ENCODE results near the gene SLC25A41.

Gene SLC25A41

DNA sequence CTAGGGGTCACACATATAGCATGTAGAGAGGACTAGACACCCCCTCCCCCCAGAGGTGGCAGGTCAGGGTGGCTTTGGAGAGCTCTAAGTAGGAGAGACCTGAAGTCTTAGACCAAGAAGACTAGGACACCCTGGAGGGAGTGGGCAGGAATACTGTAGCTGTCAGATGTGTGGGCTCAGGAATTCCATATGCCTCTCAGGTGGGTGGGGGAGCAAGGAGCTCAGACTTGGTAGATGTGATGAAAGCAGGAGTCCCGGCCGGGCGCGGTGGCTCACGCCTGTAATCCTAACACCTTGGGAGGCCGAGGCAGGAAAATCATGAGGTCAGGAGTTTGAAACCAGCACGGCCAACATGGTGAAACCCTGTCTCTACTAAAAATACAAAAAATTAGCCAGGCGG, 32.1 kb upstream of the SLC25A41 start:
- DNase-seq (ENCODE audit: low read depth) = no peak
- TF ChIP-seq, protein P1, sequence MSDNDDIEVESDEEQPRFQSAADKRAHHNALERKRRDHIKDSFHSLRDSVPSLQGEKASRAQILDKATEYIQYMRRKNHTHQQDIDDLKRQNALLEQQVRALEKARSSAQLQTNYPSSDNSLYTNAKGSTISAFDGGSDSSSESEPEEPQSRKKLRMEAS (IDR thresholded peaks at IDR 0.05; ENCODE audit: low read depth, low read length) = no peak
- TF ChIP-seq MYC (IDR thresholded peaks at IDR 0.05; ENCODE audit: low read depth, low read length) (no peak), POLR2A (IDR thresholded peaks at IDR 0.05; ENCODE audit: extremely low read depth, insufficient read length) (no peak)
- TF ChIP-seq, protein P2, sequence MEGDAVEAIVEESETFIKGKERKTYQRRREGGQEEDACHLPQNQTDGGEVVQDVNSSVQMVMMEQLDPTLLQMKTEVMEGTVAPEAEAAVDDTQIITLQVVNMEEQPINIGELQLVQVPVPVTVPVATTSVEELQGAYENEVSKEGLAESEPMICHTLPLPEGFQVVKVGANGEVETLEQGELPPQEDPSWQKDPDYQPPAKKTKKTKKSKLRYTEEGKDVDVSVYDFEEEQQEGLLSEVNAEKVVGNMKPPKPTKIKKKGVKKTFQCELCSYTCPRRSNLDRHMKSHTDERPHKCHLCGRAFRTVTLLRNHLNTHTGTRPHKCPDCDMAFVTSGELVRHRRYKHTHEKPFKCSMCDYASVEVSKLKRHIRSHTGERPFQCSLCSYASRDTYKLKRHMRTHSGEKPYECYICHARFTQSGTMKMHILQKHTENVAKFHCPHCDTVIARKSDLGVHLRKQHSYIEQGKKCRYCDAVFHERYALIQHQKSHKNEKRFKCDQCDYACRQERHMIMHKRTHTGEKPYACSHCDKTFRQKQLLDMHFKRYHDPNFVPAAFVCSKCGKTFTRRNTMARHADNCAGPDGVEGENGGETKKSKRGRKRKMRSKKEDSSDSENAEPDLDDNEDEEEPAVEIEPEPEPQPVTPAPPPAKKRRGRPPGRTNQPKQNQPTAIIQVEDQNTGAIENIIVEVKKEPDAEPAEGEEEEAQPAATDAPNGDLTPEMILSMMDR (IDR thresholded peaks at IDR 0.05; ENCODE audit: low read depth, low read length) = no peak
- H3K4me3 ChIP-seq (ENCODE audit: low read depth, low read length) = no peak overlapping the region

DNA sequence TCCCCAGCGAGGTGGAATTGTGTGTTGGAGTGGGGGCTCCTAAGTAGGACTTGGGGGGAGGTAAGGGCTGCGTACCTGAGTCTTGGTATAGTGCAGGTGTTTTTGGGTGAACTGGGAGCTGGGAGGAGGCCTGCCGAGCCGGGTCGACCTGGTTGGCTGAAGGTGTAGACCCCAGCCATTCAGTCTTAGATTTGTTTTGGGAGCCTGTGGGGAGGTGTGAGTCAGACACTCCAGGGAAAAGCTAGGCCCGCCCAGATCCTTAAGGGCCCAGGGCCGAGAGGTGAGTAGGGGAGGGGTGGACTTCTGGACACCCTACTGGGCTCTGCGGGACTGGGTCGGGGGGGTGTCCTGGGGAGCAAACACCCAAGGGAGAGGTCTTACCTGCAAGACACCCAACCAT, 31.4 kb upstream of the SLC25A41 start:
- DNase-seq (ENCODE audit: low read depth) = no peak
- no peak overlapping the region for H3K4me3 ChIP-seq (ENCODE audit: low read depth, low read length)
- TF ChIP-seq, protein P1 (IDR thresholded peaks at IDR 0.05; ENCODE audit: low read depth, low read length) = no peak
- TF ChIP-seq MYC (IDR thresholded peaks at IDR 0.05; ENCODE audit: low read depth, low read length) (no peak), POLR2A (IDR thresholded peaks at IDR 0.05; ENCODE audit: extremely low read depth, insufficient read length) (no peak)
- TF ChIP-seq, protein P2 (IDR thresholded peaks at IDR 0.05; ENCODE audit: low read depth, low read length) = no peak

DNA sequence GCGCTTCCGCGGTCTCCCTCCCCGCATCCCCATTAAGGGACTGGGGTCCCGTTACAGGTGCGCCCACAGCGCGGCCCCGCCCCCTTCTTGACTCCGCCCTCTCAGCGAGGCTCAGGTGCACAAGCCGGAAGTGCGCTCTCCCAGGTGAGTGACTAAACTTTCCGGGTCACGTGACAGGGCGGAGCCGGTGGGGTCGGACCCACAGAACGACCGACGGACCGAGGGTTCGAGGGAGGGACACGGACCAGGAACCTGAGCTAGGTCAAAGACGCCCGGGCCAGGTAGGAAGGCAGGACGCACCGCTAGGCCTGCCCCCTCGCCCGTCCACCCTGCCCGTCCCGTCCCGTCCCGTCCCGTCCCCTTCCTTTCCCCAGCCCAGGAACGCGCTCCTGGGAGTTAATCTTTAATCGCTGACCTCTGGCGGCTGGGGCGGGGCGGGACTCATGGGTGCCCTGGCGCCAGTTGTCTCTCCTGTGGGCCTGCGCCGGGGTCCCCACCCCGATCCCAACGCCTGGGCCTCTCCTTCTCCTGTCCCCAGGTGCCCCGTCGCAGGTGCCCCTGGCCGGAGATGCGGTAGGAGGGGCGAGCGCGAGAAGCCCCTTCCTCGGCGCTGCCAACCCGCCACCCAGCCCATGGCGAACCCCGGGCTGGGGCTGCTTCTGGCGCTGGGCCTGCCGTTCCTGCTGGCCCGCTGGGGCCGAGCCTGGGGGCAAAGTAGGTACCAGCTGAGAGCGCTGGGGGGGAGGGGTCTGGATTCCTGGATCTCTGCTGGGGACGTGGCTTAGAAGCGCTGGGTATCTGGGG, 30.7 kb upstream of the SLC25A41 start, which contains the start of gene CRB3:
Gene CRB3 (plus strand): TSS at position 202 of the 804 bp plus-strand sequence. CDS start 431 bp downstream, at position 633.
- no peak for DNase-seq (ENCODE audit: low read depth)
- H3K4me3 ChIP-seq (ENCODE audit: low read depth, low read length) = no peak within 1 kb of the TSS
- TF ChIP-seq, protein P1 (IDR thresholded peaks at IDR 0.05; ENCODE audit: low read depth, low read length) = no peak
- no peak for TF ChIP-seq MYC (IDR thresholded peaks at IDR 0.05; ENCODE audit: low read depth, low read length)

DNA sequence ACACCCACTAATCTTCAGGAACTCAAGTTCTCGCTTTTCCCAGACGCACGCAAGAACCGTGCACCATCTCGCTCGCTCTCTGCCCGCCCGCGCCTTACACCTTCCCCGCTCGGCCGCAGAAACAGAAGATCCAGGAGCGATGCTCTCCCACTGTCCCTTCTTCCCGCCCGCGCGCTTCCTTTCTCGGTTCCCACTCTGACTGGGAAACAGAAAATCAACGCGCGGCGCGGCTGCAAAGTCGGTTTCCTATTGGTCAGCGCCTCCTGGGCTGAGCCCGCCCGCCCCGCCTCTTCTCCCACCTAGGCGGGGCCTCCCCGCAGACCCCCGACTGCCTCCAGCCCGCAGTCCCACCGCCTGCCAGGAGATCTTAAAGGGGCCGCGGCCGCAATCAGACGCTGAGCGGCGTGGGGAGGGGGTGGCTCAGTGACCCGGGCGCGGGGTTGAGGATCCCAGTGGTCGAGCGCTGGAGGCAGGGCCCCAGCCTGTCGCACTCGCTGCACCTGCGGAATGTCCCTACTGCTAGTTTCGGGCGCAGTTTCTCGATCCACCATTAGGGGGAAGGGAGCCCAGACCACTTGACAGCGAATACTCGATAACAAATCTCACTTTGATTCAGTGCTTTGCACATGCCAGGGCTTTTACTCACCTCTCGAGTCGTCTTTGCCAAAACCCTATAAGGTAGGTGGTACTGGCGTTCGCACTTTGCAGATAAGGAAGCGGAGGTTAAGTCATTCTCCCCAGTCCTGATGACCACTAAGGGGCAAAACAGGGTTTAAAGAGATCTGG, 26.7 kb upstream of the SLC25A41 start:
- DNase-seq (ENCODE audit: low read depth) = peak; percentile 97
- TF ChIP-seq, protein P2 (IDR thresholded peaks at IDR 0.05; ENCODE audit: low read depth, low read length) = peak; percentile 31
- TF ChIP-seq POLR2A (IDR thresholded peaks at IDR 0.05; ENCODE audit: extremely low read depth, insufficient read length) (no peak), MYC (IDR thresholded peaks at IDR 0.05; ENCODE audit: low read depth, low read length) (peak; percentile 56; the same call in 1 of the 2 replicates)
- TF ChIP-seq, protein P1 (IDR thresholded peaks at IDR 0.05; ENCODE audit: low read depth, low read length) = peak; percentile 23

DNA sequence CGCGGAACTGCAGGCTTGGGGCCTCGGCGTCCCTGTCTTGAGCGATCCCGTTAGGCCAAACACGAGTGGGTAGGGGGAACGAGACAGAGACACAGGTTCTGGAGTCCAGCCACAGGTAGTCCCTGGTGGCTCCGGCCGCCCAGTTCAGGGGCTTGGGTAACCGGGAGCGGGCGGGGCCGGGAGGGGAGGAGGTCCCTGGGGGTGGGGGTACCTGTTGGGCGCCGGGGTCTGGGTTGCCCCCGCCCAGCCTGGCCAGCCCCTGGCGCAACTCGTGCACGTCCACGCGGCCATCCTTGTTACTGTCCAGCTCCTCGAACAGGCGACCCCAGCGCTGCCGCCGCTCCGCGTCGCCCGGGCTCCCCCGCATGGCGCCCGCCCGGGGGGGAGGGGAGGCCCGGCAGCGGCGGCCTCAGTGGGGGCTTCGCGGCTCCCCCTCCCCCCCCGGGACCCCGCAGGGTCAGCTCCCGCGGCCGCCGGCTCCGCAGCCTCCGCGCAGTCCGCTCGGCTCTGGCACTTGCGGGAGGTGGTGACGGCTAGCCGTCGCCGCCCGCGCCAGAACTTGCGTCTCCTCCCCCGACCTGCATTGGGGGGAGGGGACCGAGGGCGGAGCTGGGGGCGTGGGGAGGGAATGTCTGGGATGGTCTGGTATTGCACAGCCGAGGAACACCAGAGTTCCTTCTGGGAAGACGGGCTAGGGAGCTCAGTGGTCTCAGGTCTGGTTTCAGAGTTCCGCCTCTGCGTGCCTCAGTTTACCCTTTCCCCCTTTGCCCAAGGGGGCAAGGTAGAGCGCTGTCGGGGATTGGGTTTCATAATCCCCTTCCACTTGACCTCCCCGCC, 25.9 kb upstream of the SLC25A41 start, which contains the start of gene SLC25A23:
Gene SLC25A23 (minus strand): TSS at position 531 of the 837 bp plus-strand sequence. CDS start 164 bp downstream, at position 367.
- TF ChIP-seq, protein P2 (IDR thresholded peaks at IDR 0.05; ENCODE audit: low read depth, low read length) = no peak
- no peak for TF ChIP-seq MYC (IDR thresholded peaks at IDR 0.05; ENCODE audit: low read depth, low read length)
- TF ChIP-seq, protein P1 (IDR thresholded peaks at IDR 0.05; ENCODE audit: low read depth, low read length) = no peak
- TF ChIP-seq POLR2A (IDR thresholded peaks at IDR 0.05; ENCODE audit: extremely low read depth, insufficient read length) = peak; percentile 24
- peak; percentile 76 for DNase-seq (ENCODE audit: low read depth)

More for the DNA sequence above, 26.7 kb upstream of the SLC25A41 start:
- H3K4me3 ChIP-seq (ENCODE audit: low read depth, low read length) = peak overlapping the region; percentile 66

More for the DNA sequence above, 25.9 kb upstream of the SLC25A41 start, which contains the start of gene SLC25A23:
- peak within 1 kb of the TSS; percentile 66 for H3K4me3 ChIP-seq (ENCODE audit: low read depth, low read length)

All from NB4 (cell line).